ENCODE results near the gene ABCC1.

DNA sequence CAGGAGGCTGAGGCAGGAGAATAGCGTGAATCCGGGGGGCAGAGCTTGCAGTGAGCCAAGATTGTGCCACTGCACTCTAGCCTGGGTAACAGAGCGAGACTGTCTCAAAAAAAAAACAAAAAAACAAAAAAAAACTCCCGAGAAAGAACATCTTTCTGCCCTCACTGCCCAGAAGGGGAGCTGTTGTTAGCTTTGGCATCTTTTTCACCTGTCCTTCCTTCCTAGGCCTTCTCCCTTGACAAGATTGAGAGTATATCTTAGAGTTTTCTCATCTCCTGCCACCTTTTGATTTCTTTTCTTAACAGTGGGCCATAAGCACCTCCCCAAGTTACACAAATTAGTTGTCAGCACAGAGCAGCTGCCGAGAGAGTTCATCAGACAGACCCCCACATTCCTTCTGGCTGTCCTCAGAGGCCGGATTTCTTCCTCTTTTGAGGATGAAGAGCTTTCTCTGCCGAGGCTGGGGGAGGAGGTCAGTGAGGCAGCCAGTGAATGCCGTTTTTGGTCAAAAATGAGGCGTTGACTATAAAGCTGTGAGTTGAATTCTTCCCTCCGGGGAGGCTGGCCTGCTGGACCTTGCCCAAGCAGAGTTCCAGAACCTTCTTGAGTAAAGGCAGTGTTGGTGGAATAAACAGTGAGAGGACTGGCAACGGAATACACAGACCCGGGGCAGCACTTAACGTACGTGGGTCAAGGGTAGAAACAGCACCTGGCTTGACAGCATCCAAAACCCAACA, 146.9 kb downstream of the ABCC1 start:
- TF ChIP-seq CTCF (IDR thresholded peaks at IDR 0.05; ENCODE audit: borderline replicate concordance, extremely low read depth, low read length, poor library complexity, severe bottlenecking) (no peak), EZH2 (IDR thresholded peaks at IDR 0.05; ENCODE audit: borderline replicate concordance, low read depth, low read length, severe bottlenecking) (no peak)

All from DND-41 (cell line).